Stimulated activated naive CD4-positive, alpha-beta T cell (primary cell): ENCODE results near the gene FIBCD1.

ENCODE experiments used
- DNase-seq, 6 experiments: peaks; one replicate each; lab custom pipeline; 2025; lab: John Stamatoyannopoulos, UW

The FIBCD1 gene

DNA sequence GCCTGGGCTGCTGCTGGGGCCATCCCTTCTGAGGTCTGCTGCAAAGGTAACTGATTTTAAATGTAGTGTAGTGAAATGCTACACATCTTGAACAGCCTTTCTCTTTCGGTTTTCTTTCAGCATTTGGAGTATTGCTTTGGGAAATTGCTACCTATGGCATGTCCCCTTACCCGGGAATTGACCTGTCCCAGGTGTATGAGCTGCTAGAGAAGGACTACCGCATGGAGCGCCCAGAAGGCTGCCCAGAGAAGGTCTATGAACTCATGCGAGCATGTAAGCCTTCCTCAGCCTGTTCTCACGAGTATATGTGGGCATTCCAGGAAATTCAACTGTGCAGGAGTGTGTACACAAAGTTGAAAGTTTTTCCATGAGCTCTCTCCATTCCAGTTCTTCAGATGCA, 60.8 kb downstream of the FIBCD1 start:
- no peak for DNase-seq

DNA sequence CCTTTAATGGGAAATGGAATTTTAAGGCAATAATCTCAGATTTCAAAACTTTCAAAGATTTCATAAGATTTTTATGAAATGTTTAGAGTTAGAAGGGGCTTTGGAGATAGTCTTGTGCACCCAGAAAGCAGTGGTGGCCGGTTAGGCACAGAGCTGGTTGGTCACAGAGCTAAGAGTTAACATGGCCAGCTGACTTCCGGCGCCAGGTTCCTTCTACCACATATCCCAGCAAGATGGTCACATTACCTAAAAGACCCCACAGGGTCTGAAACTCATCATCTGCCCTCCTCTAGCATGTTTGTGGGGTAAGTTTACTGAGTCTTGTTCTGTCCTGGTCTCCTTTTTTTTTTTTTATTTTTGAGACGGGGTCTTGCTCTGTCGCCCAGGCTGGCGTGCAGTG, 61.7 kb downstream of the FIBCD1 start:
- DNase-seq = no peak

DNA sequence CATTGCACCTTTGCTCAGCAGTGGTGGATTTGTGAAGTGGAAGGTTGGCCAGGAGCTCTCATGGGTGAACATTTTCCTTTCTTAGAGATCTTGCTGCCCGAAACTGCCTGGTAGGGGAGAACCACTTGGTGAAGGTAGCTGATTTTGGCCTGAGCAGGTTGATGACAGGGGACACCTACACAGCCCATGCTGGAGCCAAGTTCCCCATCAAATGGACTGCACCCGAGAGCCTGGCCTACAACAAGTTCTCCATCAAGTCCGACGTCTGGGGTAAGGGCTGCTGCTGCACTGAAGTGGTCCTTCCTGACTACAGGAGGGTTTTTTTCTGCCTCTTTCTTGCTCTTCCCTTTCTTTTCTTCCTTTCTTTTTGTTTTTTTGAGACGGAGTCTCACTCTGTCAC, 64.3 kb downstream of the FIBCD1 start:
- DNase-seq = no peak

DNA sequence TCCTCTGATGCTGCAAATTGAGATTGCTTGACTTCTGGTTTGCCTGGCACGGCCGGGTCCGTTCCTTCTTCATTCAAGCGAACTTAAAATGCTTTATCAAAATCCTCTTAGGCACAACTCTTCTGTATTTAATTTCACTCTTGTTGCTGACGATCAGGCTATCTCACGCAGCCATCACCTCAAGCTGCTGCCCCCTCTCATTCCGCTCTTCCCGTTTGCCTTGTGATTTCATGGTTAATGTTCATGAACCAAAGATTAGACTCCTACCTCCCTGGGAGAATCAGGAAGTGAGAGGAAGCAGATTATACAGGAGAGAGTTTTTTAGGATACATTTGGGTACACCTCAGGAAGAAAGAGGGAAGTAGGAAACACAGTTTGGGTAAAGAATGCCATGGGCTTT, 65.1 kb downstream of the FIBCD1 start:
- no peak for DNase-seq

DNA sequence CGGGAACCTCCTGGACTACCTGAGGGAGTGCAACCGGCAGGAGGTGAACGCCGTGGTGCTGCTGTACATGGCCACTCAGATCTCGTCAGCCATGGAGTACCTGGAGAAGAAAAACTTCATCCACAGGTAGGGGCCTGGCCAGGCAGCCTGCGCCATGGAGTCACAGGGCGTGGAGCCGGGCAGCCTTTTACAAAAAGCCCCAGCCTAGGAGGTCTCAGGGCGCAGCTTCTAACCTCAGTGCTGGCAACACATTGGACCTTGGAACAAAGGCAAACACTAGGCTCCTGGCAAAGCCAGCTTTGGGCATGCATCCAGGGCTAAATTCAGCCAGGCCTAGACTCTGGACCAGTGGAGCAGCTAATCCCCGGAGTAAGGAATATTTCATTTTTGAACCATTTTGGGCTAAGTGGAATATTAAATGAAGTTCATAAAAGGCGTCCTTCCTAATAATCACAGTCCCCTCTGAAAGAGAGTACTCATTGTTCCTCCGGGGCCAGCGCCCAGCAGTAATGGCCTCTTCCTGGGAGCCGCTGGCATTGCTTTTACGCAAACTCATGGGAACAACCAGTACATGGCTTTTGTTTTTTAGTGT, 66.0 kb downstream of the FIBCD1 start:
- no peak for DNase-seq

DNA sequence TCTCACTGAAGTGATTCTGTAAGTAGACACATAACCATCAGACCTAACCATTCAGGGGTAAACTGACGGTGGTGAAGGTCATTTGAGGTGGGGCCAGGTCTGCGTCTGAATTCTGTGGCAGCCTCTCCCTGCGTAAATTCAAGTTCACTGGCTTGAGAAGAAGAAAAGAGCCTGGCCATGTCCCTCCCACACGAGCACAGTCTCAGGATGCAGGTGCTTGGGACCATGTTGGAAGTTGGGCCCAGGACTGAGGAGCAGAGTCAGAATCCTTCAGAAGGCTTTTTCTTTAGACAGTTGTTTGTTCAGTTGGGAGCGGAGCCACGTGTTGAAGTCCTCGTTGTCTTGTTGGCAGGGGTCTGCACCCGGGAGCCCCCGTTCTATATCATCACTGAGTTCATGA, 66.5 kb downstream of the FIBCD1 start:
- DNase-seq = no peak

DNA sequence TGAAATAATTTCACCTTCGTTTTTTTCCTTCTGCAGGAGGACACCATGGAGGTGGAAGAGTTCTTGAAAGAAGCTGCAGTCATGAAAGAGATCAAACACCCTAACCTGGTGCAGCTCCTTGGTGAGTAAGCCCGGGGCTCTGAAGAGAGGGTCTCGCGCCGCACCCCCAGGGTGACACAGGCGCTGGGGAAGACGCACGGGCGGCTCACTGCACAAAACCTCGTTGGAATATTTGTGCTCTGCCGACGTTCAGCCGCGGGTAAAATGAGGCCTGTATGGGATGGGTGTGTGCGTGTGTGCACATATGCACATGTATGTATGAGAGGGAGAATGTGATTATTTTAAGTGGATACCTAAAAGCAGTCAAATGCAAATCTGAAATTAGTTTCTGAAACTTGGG, 67.0 kb downstream of the FIBCD1 start:
- DNase-seq = no peak

DNA sequence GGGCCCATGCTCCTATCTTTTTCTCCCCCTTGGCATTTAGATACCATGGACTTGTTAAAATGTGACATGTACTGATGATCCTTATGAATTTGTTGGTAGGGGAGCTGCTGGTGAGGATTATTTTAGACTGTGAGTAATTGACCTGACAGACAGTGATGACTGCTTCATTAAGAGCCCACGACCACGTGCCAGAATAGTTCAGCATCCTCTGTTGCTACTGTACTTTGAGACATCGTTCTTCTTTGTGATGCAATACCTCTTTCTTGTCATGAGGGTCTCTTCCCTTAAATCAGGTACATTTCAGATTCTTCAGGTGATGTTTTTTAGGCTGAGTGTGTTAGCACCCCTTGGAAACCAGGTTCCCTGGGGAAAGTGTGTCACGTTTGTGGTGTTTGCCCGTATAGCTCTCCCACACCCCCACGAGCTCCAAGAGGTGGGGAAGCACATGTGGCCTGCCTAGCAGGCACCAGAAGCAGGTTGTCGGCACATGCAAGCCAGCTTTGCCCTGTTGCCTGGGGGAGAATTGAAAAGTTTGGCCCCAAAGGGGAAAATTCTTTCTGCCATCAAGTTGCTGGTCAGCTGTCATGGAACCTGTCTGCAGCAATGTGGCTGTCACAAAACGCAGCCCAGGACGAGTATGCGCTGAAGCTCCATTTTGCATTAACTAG, 67.5 kb downstream of the FIBCD1 start:
- DNase-seq = no peak

DNA sequence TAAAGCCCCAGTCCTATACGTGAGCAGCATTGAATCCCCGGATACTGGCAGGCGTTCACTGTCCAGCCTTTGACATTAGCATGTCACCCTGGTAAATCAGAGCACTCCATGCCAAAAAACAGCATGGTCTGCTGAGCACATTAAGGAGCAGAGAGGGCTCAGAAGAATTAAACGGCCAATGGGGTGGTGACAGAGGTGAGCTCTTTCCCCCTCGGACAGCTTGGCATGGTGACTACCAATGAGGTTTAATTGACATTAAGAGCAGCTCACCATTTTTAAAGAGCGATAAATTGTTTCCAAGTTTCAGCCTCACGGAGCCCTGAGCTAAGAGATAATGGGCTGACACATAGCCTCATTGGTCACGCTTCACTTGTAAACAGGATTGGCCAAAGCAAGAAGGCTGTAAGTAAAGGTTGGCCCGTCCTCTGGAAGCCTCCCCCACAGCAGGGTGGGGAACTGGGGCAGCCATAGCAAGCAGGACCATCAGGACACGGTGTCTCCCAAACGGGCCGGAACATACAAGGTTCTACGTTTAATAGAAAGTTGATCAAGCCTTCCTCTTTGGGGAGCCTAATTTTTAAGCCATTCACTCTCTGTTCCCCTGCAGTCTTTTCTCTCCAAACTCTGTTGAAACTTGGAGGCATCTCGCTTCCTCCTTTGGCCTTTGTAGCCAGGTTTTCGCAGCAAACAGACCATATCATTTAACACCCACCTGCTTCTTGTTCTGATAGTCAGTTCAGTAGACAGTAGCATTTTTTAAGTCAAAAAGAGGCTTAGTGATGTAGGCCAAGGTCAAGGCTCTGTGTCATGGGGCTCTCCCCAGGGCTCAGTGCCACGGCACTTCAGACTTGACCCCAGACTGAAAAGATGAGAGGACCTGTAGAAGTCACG, 68.3 kb downstream of the FIBCD1 start:
- no peak for DNase-seq

DNA sequence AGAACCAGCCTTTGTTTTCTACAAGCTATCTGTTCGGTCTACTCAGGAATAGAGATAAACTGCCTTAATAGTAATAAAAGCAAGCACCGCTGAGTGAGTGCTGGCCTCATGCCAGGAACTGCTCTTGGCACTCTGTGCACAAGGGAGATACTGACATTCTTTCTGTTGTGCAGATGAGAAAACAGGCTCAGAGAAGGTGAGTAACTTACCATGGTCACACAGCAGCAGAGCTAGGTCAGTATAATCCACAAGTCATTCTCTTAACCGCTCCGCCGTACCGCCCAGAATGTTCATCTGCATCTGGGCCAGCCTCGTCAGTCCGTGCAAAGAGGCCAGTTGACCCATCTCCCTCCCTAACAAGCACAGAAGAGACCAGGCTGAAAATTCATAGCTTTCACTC, 69.8 kb downstream of the FIBCD1 start:
- no peak for DNase-seq

DNA sequence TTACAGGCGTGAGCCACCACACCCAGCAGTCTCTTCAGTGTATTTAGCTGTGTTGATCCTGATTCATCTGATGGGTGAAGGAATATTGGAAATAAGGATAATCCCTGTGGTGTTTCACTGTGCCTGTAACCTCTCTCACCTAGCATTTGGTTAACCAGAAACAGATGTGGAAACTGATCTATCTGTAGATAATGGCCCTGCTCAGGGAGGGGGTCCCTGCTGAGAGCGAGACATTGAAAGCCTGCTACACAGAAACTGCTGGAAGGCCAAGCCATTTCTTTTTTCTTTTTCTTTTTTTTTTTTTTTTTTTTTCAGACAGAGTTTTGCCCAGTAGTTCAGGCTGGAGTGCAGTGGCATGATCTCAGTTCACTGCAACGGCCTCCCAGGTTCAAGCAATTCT, 70.8 kb downstream of the FIBCD1 start:
- no peak for DNase-seq

DNA sequence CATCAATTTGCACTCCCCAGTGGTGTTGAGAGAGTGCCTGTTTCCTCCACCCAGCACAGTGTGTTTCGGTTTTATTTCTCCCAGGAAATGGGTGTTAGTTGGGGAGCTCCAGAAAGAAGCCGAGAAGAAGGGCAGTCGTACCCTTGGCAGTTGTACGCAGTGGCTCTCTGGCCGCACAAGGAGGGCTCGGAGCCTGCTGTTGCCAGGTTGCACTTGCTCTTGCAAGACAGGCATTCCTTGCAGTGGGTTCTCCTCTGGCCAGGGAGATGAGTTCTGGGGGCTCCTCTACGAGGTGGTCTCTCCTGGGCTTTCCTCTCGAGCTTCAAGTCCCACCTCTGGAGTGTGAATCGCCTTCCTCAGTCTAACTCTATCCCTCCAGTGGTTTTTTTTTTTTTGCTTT, 71.5 kb downstream of the FIBCD1 start:
- no peak for DNase-seq

DNA sequence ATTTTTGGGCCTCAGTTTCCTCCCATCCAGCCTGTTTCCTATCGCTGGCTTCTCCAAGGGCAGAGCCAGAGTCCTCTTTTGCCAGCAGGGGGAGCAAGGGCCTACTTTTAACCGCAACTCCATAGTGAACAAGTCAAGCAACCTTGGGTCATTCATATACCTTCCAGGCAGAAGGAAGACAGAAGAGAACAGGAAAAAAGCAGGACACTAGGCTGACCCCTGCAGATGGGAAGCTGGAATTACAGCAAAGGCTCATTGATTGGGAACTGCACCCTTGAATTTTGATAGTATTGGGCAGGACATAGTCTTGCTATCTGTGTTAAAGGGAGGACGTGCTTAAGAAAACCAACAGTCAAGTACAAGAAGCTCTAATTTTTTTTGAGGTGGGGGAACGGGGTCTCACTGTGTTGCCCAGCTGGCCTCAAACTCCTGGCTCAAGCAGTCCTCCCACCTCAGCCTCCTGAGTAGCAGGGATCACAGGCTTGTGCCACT, 72.5 kb downstream of the FIBCD1 start:
- DNase-seq = peak in 5 of 6 experiments; percentile 23 to 47 (median 39)

DNA sequence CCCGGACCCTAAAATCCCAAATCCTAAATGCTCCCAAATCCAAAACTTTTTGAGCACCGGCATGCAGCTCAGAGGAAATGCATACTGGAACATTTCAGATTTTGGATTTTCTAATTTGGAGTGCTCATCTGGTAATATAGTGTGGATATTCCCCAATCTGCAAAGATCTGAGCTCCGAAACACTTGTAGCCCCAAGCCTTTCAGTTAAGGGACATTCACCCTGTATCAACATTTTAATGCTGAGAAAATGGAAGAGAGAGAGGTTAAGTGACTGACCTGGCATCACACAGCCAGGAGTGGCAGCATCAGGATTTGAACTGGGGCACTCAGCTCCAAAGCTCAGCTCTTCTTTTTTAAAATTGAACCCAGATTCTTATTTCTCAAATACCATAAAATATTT, 73.1 kb downstream of the FIBCD1 start:
- no peak for DNase-seq

DNA sequence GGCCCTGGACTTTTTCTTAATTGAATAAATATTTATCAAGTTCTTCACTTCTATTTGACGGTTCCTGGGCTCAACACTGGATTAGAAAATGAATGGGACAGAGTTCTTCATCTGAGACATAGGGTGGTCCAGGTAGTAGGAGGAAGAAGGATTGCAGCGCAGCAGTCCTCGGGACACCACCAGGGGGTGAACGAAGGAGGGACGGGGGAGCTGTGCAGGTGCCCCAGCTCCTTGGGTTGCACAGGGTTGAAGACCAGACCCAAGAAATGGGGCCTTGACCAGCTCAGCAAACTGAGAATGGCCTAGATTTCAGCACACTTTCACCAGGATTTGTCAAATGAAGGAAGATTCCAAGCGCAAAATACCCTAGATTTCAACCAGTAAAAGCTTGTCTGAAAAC, 74.5 kb downstream of the FIBCD1 start:
- no peak for DNase-seq

DNA sequence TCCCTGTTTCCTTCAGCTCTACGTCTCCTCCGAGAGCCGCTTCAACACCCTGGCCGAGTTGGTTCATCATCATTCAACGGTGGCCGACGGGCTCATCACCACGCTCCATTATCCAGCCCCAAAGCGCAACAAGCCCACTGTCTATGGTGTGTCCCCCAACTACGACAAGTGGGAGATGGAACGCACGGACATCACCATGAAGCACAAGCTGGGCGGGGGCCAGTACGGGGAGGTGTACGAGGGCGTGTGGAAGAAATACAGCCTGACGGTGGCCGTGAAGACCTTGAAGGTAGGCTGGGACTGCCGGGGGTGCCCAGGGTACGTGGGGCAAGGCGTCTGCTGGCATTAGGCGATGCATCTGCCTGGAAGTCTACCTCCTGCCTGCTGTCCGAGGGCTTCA, 76.3 kb downstream of the FIBCD1 start:
- no peak for DNase-seq

DNA sequence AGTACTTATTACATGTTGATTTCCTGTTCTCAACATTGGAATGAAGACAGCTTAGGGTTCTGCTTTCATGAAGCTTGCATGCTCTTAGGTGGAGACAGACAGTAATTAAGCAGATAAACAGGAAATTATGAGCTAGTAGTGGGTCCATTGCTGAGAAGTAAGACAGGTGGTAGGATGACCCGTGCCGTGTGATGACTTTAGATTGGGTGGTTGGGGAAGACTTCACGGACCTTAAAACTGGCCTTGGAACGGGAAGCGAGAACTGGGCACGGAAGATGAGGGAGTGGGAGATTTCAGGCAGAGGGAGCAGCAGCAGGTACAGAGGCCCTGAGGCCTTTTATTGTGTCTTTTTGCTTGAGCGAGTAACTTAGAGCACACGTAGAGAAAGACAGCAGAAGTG, 76.8 kb downstream of the FIBCD1 start:
- no peak for DNase-seq

DNA sequence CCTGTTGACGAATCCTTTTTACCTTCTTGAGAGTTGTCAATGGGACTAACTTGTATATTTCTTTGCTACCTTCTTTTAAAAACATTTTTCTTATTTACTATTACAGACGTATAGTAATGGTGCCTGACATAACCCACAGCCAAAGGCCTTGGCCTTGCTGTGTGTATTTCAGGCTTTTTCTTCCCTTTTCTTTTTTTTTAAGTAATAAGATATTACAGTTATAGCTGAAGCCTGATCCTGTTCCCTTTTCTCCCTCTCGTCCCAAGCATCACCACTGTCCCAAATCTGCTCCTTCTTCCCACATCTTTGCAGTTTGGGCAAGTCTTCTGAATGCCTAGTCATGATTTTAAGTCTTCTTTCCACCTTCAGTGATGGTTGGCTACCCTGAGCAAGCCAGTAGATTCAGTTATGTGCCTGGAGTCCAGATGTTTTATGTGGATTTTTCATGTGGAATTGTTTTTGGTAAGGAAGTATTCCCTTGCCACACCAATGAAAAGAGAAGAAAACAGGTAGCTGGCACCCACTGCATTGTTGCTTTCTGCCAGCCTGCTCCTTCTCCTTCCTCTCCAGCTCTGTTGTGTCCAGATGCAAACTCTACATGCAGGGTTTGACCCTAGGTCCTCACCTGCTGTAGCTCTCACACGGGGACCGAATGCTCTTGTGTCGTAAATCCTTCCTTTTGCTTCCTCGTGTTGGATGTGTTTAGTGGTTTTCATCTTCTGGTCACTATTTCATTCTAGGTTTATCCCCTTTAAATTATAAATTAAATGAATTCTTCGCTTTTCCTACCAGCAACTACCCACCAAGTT, 77.5 kb downstream of the FIBCD1 start:
- DNase-seq = no peak

DNA sequence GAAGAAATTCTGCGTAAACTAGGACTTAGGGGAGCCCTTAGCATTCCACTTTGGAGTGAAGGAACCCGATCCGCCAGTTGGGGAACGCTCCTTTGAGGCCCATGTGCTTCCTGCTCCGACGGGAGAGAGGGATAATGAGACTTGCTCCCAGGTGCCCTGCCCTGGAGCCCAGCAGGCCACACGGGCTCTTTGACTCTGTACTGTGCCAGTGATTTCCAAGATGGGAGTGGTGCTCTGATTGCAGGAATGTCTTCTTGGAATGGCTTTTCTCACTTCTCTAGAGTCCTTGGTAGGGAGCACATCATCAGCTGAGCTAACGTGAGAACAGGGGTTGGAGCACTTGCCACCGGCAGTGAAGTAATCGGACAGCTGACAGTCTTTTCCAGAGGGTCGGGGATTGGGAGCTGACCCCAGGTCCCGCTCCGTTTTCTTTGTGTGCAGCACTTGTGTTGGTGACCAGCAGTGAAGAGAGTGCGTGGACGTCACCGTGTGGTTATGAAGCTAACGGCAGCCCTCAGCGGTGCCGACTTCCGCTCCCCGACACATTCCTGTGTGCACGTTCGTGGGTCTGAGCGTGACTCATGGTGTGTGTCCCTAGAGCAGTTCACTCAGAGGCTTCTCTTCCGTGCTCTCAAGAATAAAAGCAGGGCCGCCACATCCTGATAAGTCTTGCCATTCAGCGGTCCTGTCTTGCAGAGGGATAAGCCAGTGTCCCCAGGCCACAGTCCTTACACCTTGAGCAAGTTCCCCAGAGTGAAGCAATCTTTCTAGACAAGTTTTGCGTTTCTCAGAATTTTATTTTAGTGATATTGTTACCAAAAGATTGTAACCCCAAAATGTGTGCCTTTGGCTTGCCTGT, 78.4 kb downstream of the FIBCD1 start:
- DNase-seq = no peak

DNA sequence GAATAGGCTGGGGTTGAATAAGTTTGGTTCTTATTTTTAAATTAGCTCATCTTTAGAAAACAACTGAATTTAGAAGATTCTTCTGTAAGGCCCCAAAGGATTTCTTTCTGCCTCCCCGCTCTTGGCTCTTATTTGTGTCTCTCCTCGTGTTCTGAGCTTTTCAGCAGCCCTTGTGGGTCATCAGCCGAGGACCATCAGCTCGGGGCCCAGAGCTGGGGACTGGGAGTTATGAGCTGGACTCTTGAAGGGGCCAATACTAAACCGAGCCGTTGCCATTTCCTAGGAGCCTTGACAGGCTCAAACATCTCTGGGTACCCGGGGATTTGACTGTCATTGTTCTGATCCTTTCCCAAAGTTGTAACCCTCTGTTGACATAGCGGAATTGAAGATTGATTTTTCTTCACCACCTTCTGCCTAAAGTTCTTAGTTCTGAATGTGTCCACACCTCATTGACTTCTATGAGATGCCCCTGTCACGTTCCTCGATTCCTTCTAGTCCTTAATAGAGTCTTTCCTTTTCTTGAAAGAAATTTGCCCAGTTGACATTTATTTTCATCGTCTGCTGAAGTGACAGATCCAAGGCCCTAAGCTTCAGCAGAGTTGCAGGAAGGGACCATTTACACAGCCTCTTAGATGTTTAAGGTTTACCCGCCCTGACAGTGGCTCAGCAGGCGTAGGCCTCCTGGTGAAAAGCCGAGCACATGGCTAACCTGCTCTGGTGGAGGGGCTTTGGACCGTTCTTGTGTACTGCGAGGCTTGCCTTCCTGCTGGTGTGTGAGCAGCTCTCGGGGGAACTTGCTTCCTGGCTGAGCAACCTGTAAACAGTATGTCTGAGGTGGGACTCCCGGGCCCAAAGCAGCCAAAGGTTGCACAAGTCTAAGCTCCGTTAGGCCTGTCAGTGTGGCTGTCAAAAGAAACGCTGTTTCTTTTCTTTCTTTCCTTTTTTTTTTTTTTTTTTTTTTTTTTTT, 80.0 kb downstream of the FIBCD1 start:
- no peak for DNase-seq
